Prostate gland (tissue), 2 donors: ENCODE results near the gene DACT1.

Source experiments
- POLR2AphosphoS5 ChIP-seq: sonication (generic); formaldehyde crosslinking; IDR thresholded peaks from one replicate; pipeline ENCODE4 v1.6.1; 2017; ENCODE audit warnings: antibody characterized with exemption
- TF ChIP-seq, protein P1 (sequence below), 4 experiments: fragments of 200-600 bp in 2 of 4; fragments of 450-650 bp in 2 of 4; sonication (generic) in 2 of 4; IDR thresholded peaks; 1 replicate in 3 of 4; 2 replicates in 1 of 4; pipeline ENCODE4 v1.5.1; 2016 to 2019; ENCODE audit warnings: antibody characterized with exemption in 4 of 4, mild to moderate bottlenecking in 2 of 4, moderate library complexity in 2 of 4

GRCh38 chr14:58636129-58636528, 1.6 kb upstream of the DACT1 start:
- TF ChIP-seq, protein P1, sequence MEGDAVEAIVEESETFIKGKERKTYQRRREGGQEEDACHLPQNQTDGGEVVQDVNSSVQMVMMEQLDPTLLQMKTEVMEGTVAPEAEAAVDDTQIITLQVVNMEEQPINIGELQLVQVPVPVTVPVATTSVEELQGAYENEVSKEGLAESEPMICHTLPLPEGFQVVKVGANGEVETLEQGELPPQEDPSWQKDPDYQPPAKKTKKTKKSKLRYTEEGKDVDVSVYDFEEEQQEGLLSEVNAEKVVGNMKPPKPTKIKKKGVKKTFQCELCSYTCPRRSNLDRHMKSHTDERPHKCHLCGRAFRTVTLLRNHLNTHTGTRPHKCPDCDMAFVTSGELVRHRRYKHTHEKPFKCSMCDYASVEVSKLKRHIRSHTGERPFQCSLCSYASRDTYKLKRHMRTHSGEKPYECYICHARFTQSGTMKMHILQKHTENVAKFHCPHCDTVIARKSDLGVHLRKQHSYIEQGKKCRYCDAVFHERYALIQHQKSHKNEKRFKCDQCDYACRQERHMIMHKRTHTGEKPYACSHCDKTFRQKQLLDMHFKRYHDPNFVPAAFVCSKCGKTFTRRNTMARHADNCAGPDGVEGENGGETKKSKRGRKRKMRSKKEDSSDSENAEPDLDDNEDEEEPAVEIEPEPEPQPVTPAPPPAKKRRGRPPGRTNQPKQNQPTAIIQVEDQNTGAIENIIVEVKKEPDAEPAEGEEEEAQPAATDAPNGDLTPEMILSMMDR (IDR thresholded peaks at IDR 0.05), result no peak
- no peak for TF ChIP-seq POLR2AphosphoS5
